Endodermal cell (in vitro differentiated cells): ENCODE measurements around the gene SCOC. TPM values are rescaled to one million over a fixed set of nuclear protein-coding genes. Genes with fewer than 3 reads are reported as not detected.
"Not testable (repeated sequence)": the region's sequence is repeated elsewhere in the genome, so short reads cannot be mapped to it uniquely, and the experiment has no call there.

Experiments used
- DNase-seq: peaks from one replicate; pipeline ENCODE4 v3.0.0-alpha.2; 2017
- H3K27ac ChIP-seq: 2 replicates; pipeline ENCODE4 v1.5.1; 2013; ENCODE audit warnings: mild to moderate bottlenecking, low read depth, low read length, moderate library complexity
- H3K27me3 ChIP-seq: 2 replicates; pipeline ENCODE4 v1.6.1; 2013; ENCODE audit warnings: mild to moderate bottlenecking, low read length, moderate library complexity; ENCODE audit not compliant: insufficient read depth, control insufficient read depth, poor library complexity, severe bottlenecking
- H3K36me3 ChIP-seq: 2 replicates; pipeline ENCODE4 v1.7.0; 2013; ENCODE audit warnings: mild to moderate bottlenecking, low read length, moderate library complexity; ENCODE audit not compliant: control insufficient read depth, insufficient read depth
- H3K4me1 ChIP-seq: one replicate; pipeline ENCODE4 v1.7.0; 2013; ENCODE audit warnings: low read length; ENCODE audit not compliant: control insufficient read depth, insufficient read depth
- H3K4me3 ChIP-seq: 2 replicates; pipeline ENCODE4 v1.5.1; 2013; ENCODE audit warnings: mild to moderate bottlenecking, low read length, moderate library complexity
- H3K9ac ChIP-seq: 2 replicates; pipeline ENCODE4 v1.6.1; 2013; ENCODE audit warnings: mild to moderate bottlenecking, low read length, moderate library complexity; ENCODE audit not compliant: poor library complexity, severe bottlenecking; ENCODE audit errors: extremely low read depth
- H3K9me3 ChIP-seq: 2 replicates; pipeline ENCODE4 v1.6.1; 2013; ENCODE audit warnings: mild to moderate bottlenecking, low read length, moderate library complexity; ENCODE audit not compliant: control insufficient read depth
- H3K27ac Mint-ChIP-seq: 2 replicates; pipeline ENCODE4 v1.8.0; 2020; ENCODE audit warnings: mixed read lengths
- H3K27me3 Mint-ChIP-seq: 2 replicates; pipeline ENCODE4 v1.8.0; 2021; ENCODE audit warnings: mild to moderate bottlenecking, mixed read lengths; ENCODE audit not compliant: insufficient read depth
- H3K36me3 Mint-ChIP-seq: 2 replicates; pipeline ENCODE4 v1.8.0; 2020; ENCODE audit warnings: low read depth, mixed read lengths
- H3K4me1 Mint-ChIP-seq: 2 replicates; pipeline ENCODE4 v1.8.0; 2020; ENCODE audit warnings: mixed read lengths
- H3K4me3 Mint-ChIP-seq: 2 replicates; pipeline ENCODE4 v1.8.0; 2020; ENCODE audit warnings: mild to moderate bottlenecking, moderate library complexity, mixed read lengths
- H3K9me3 Mint-ChIP-seq: 2 replicates; pipeline ENCODE4 v1.8.0; 2020; ENCODE audit warnings: mild to moderate bottlenecking, mixed read lengths
- CTCF ChIP-seq: fragments of 200-600 bp; sonication (generic); conservative IDR thresholded peaks from 2 replicates; pipeline ENCODE4 v1.5.0; 2021; ENCODE audit warnings: antibody characterized with exemption, mild to moderate bottlenecking
- WGBS, 2 experiments: methylation state at CpG; one replicate each; pipeline versions ENCODE4 v1.1.5 to v1.1.7; 2013; ENCODE audit warnings: missing lambda C conversion rate in 2 of 2, mixed read lengths in 1 of 2; ENCODE audit not compliant: insufficient coverage in 1 of 2, insufficient read length in 1 of 2; 5-methylcytosine and 5-hydroxymethylcytosine counted together
- total RNA-seq, 2 donors: library from RNA; stranded (reverse); fragmentation: NEBNext Ultra II Directional in 1 of 2; extraction: Animal tissue kit (Norgen Biotek cat#: 25700) in 1 of 2; gene quantifications; 2 replicates in 1 of 2; 3 replicates in 1 of 2; pipeline ENCODE4 v1.2.1, GENCODE V29; 2021

Gene SCOC
- total RNA-seq, 2 donors from 2014 or later, result 60.8 to 79.9 TPM

- no peak for TF ChIP-seq CTCF
- Mint-ChIP-seq H3K4me3 (no peak overlapping the region), H3K27ac (no peak overlapping the region), H3K27me3 (no peaks in the 10 kb centered on the region), H3K36me3 (no peaks in the 10 kb centered on the region), H3K4me1 (peaks cover under 1% of the 10 kb centered on the region), H3K9me3 (no peaks in the 10 kb centered on the region)
- DNase-seq, result no peak
- Histone ChIP-seq H3K4me3 (no peak overlapping the region), H3K36me3 (no peaks in the 10 kb centered on the region), H3K27ac (no peak overlapping the region), H3K4me1 (no peaks in the 10 kb centered on the region), H3K9me3 (no peaks in the 10 kb centered on the region), H3K9ac (no peak overlapping the region), H3K27me3 (no peaks in the 10 kb centered on the region)
These were observed 32.8 kb downstream of the SCOC start for GRCh38 chr4:140406292-140406691.

- H3K27ac Mint-ChIP-seq, result no peak overlapping the region
- Histone ChIP-seq H3K36me3 (no peaks in the 10 kb centered on the region), H3K4me1 (no peaks in the 10 kb centered on the region), H3K4me3 (no peak overlapping the region), H3K9ac (no peak overlapping the region), H3K27me3 (no peaks in the 10 kb centered on the region), H3K9me3 (no peaks in the 10 kb centered on the region), H3K27ac (no peak overlapping the region)
- H3K9me3 Mint-ChIP-seq, result peaks cover 6% of the 10 kb centered on the region
- DNase-seq, result no peak
- H3K4me1 Mint-ChIP-seq, result peaks cover 7% of the 10 kb centered on the region
- no peak for TF ChIP-seq CTCF
- no CpG with 5 or more reads among the region's 1 CpG for WGBS, 2 experiments
- no peaks in the 10 kb centered on the region for H3K36me3 Mint-ChIP-seq
- no peak overlapping the region for H3K4me3 Mint-ChIP-seq
- H3K27me3 Mint-ChIP-seq, result no peaks in the 10 kb centered on the region
These were observed 35.5 kb downstream of the SCOC start for GRCh38 chr4:140408974-140409373.

- H3K27ac ChIP-seq, H3K4me3 ChIP-seq, H3K4me1 ChIP-seq, H3K27me3 ChIP-seq, H3K4me1 Mint-ChIP-seq, H3K36me3 ChIP-seq, H3K4me3 Mint-ChIP-seq, H3K9ac ChIP-seq, H3K9me3 Mint-ChIP-seq, H3K27ac Mint-ChIP-seq, H3K27me3 Mint-ChIP-seq, H3K9me3 ChIP-seq, H3K36me3 Mint-ChIP-seq: not testable (repeated sequence)
- WGBS, 2 experiments, result 95 to 98% methylated on average over 13 to 29 of the region's 32 CpGs
- peak; percentile 53 for DNase-seq
These were observed 39.9 kb downstream of the SCOC start for GRCh38 chr4:140413130-140413969.

GRCh38 chr4:140423106-140423505, 49.7 kb downstream of the SCOC start:
- no peak for TF ChIP-seq CTCF
- H3K27ac Mint-ChIP-seq, result no peak overlapping the region
- no peaks in the 10 kb centered on the region for H3K9me3 Mint-ChIP-seq
- Histone ChIP-seq H3K9ac (no peak overlapping the region), H3K4me3 (no peak overlapping the region), H3K27me3 (peaks cover 15% of the 10 kb centered on the region), H3K36me3 (no peaks in the 10 kb centered on the region), H3K9me3 (no peaks in the 10 kb centered on the region), H3K27ac (no peak overlapping the region), H3K4me1 (no peaks in the 10 kb centered on the region)
- H3K4me1 Mint-ChIP-seq, result peaks cover 10% of the 10 kb centered on the region
- H3K4me3 Mint-ChIP-seq, result no peak overlapping the region
- no peak for DNase-seq
- H3K36me3 Mint-ChIP-seq, result no peaks in the 10 kb centered on the region
- H3K27me3 Mint-ChIP-seq, result peaks cover 35% of the 10 kb centered on the region
